Muscle layer of duodenum (tissue), 2 donors: ENCODE measurements around the gene GPR148.

ENCODE experiments used
- H3K27ac ChIP-seq: one replicate; pipeline ENCODE4 v1.7.0; 2013; ENCODE audit warnings: mild to moderate bottlenecking, low read length
- H3K27me3 ChIP-seq: one replicate; pipeline ENCODE4 v1.7.0; 2013; ENCODE audit warnings: low read depth, mild to moderate bottlenecking, control low read depth, low read length
- H3K36me3 ChIP-seq, 2 donors: one replicate each; pipeline ENCODE4 v1.7.0; 2013; ENCODE audit warnings: low read length in 2 of 2, control low read depth in 1 of 2, mild to moderate bottlenecking in 1 of 2; ENCODE audit not compliant: insufficient read depth in 2 of 2, control insufficient read depth in 1 of 2
- H3K4me1 ChIP-seq, 2 donors: one replicate each; pipeline ENCODE4 v1.7.0; 2013; ENCODE audit warnings: low read length in 2 of 2, mild to moderate bottlenecking in 2 of 2, control low read depth in 1 of 2, moderate library complexity in 1 of 2; ENCODE audit not compliant: insufficient read depth in 2 of 2, control insufficient read depth in 1 of 2
- H3K4me3 ChIP-seq, 2 donors: one replicate each; pipeline ENCODE4 v1.7.0; 2013; ENCODE audit warnings: low read length in 2 of 2, low read depth in 1 of 2, mild to moderate bottlenecking in 1 of 2
- H3K9me3 ChIP-seq, 2 donors: one replicate each; pipeline ENCODE4 v1.7.0; 2013; ENCODE audit warnings: low read length in 2 of 2, control low read depth in 1 of 2, mild to moderate bottlenecking in 1 of 2; ENCODE audit not compliant: control insufficient read depth in 1 of 2
- donor health status: healthy.

The GPR148 gene

DNA sequence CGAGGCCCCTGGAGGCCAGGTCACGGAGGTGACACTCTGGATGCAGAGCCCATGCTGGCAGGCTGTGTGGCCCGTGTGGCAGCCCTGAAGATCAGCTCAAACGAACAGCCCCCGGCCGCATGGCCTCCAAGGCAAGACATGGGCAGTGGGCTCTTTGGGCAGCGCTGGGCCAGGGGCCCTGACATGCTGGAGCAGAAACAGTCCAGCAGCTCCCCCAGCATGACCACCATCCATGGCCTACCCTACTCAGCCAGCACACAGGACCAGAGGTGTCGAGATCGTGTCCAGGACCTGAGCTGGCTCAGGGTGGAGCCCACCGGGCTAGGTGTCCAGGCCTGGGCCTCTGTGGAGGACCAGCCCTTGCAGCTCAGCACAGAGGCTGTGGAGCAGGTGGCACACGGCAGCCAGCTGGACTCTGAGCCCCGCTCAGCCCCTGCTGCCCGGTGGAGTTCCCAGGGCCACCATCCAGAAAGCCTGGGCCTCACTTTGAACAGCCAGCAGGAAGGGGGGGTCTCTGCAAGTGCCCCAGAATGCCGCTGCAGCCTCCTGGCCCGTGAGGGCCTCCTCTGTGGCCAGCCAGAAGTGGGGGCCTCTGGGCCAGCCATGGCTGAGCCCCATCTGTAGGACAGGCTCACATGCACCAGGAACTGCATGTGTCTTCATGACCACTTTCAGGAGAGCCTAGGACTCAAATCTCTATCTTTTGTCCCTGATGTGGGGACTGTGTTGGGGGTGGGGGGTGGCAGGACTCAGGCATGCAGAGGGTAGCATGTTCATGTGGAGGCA is 35.4 kb downstream of the GPR148 start:
- no peaks in the 10 kb centered on the region for H3K9me3 ChIP-seq
- no peaks in the 10 kb centered on the region for H3K36me3 ChIP-seq
- H3K4me3 ChIP-seq = no peak overlapping the region
- no peaks in the 10 kb centered on the region for H3K4me1 ChIP-seq
- H3K27me3 ChIP-seq = no peaks in the 10 kb centered on the region
- no peak overlapping the region for H3K27ac ChIP-seq

DNA sequence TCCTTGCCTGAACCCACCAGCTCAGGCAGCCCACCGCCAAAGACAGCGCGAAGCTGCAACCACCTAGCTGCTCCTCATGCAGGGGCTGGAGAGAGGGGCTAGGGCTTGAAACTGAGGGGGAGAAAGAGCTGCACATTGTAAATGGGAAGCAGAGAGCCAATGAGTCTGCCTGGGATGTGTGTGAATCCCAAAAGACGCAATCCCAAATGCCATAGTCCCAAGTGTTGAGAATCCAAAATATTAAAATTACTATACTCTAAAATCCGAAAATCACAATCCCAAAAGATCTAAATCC is 35.9 kb downstream of the GPR148 start:
- no peak overlapping the region for H3K27ac ChIP-seq
- H3K27me3 ChIP-seq = no peaks in the 10 kb centered on the region
- no peaks in the 10 kb centered on the region for H3K36me3 ChIP-seq
- H3K4me3 ChIP-seq = no peak overlapping the region
- H3K4me1 ChIP-seq = no peaks in the 10 kb centered on the region
- no peaks in the 10 kb centered on the region for H3K9me3 ChIP-seq

DNA sequence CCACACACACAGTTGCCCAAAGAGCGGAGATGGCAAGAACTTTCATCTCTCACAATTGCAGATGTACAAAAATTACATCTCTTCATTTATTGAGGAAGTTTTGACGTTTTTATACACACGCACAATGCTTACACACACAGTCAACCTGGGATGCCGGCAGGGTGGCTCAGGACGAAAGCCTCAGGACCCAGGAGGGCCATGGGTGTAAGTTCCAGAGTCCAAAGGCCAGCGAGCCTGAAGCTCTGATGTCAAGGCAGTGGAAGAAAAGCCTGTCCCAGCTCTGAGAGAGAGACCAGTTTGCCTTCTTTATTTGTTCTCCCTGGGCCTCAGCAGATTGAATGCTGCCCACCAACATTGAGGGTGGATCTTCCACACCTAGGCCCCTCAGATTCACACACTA is 36.6 kb downstream of the GPR148 start:
- no peaks in the 10 kb centered on the region for H3K4me1 ChIP-seq
- H3K27ac ChIP-seq = no peak overlapping the region
- H3K36me3 ChIP-seq = no peaks in the 10 kb centered on the region
- H3K9me3 ChIP-seq = no peaks in the 10 kb centered on the region
- no peaks in the 10 kb centered on the region for H3K27me3 ChIP-seq
- H3K4me3 ChIP-seq = no peak overlapping the region

DNA sequence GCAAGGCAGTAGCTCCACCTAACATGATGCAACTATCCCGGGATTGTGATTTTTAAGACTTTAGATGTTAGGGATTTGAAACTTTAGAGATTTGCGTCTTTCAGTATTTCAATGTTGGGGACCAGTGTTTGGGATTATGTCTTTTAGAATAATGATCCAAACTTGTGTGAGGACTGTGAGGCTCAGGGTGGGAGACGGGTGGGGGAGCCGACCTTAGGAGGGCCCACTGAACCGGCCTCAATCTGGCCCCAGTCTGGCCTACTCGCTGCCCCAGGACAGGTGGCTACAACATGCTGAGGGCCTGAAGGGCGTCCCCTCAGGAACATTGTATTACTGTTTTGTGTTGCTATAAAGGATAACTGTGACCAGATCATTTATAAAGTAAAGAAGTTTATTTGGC is 37.2 kb downstream of the GPR148 start:
- H3K27me3 ChIP-seq = no peaks in the 10 kb centered on the region
- H3K9me3 ChIP-seq = no peaks in the 10 kb centered on the region
- H3K4me1 ChIP-seq = no peaks in the 10 kb centered on the region
- no peaks in the 10 kb centered on the region for H3K36me3 ChIP-seq
- no peak overlapping the region for H3K4me3 ChIP-seq
- H3K27ac ChIP-seq = no peak overlapping the region

DNA sequence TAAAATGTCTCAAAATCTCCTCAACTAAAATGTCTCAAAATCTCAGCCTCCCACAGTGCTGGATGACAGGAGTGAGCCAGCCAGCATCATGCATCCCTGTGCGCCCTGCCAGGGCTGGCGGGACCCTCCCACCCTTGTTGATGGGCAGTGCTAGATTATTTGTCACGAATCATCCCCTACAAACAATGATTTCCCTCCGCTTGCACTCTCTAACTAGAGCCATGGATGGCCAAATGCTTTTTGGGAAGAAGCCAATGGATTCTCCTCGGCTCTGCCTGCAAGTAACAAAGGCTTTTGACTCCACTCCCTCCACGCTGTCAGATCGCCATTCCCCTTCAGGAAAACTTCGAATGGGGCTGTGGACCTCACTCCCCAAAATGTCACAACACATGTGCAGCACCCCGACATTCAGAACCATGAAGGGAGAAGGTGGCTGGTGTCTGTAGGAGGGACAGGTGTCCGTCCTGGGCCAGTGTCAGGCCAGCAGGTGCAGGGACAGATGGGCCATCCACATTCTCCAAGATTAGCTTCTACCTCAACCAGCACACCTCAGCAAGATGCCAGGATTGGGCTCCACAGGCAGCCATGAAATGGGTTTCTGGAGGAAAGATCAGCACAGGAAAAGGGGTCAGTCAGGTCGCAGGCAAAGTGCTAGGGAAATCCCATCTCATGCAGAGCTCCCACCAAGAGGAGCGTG is 38.0 kb downstream of the GPR148 start:
- H3K9me3 ChIP-seq = no peaks in the 10 kb centered on the region
- H3K27ac ChIP-seq = no peak overlapping the region
- H3K4me1 ChIP-seq = no peaks in the 10 kb centered on the region
- no peak overlapping the region for H3K4me3 ChIP-seq
- H3K27me3 ChIP-seq = no peaks in the 10 kb centered on the region
- H3K36me3 ChIP-seq = no peaks in the 10 kb centered on the region

DNA sequence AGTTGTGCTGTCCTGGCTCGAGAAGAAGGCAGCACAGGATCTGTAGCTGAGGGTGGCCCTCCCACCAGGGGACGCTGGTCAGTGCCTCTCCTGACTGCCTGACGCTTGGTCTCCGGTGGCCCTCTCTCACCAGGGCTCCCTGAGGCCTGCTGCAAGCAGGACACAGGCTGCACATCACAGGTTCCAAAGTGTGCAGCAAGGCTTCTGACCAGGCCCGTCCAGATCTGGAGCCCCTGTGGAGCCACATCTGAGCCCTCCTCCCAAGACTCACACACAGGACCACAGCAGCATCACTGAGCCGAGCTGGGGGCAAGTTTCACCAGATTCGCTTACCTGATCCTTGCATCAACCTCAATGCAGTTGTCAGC is 38.5 kb downstream of the GPR148 start:
- no peaks in the 10 kb centered on the region for H3K4me1 ChIP-seq
- H3K4me3 ChIP-seq = no peak overlapping the region
- no peaks in the 10 kb centered on the region for H3K27me3 ChIP-seq
- no peak overlapping the region for H3K27ac ChIP-seq
- no peaks in the 10 kb centered on the region for H3K9me3 ChIP-seq
- no peaks in the 10 kb centered on the region for H3K36me3 ChIP-seq

DNA sequence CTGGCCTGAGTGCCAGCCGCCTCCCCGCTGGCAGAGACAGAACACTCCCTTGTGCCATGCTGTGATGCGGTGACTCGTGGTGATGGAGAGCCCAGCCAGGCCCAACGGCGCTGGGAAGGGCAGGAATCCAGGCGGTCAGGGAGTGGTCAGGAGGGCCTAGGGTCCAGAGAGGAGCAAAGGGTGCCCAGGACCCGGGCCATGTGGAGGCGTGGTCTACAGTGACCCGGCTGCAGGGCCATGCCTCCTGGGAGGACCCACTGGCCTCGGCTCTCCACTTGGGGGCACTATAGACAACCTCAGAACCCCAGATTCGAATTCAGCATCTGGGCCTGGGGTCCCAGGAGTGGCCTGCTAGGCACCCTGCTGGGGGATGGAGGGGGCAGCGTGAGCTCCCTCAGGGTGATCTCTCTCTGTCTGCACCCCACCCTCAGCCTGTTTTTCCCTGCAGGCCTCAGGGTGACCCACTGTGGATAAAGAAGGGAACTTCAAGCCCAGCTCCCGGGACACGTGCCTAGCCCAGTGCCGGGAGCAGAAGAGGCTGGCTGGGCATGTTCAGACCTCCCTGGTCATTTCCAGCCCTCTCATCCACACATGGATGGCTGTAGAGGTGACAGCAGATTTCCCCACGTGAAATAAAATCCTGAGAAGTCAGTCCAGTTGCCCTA is 39.5 kb downstream of the GPR148 start:
- Histone ChIP-seq H3K27ac (no peak overlapping the region), H3K4me1 (no peaks in the 10 kb centered on the region), H3K4me3 (no peak overlapping the region), H3K36me3 (no peaks in the 10 kb centered on the region), H3K27me3 (no peaks in the 10 kb centered on the region), H3K9me3 (no peaks in the 10 kb centered on the region)

DNA sequence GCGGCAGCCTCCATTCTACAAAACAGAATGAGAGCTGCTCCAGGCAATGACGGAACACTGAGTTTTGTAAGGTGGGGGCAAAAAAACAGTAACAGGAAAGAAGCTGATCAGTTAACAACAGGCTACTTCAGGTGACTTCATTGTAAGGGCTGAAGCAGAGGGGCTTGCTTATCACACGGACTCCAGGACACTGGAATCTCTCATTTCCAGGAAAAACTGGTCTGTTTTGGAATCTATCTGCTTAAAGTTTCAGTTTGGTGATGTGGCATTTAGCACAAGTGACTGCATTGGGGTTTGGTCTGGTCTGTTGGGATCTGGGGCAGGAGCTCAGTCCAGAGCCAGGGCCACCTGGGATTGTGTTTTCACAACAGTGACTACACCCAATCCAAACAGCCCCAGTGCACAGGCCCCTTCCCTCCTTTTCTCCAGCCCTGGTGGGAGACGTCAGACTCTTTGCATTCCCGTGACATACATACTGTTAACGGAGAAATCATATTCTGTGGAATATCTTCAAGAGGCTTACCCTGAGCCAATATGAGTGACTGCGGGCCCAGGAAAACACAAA is 40.6 kb downstream of the GPR148 start:
- Histone ChIP-seq H3K27me3 (no peaks in the 10 kb centered on the region), H3K27ac (no peak overlapping the region), H3K9me3 (no peaks in the 10 kb centered on the region), H3K4me1 (no peaks in the 10 kb centered on the region), H3K4me3 (no peak overlapping the region), H3K36me3 (no peaks in the 10 kb centered on the region)

DNA sequence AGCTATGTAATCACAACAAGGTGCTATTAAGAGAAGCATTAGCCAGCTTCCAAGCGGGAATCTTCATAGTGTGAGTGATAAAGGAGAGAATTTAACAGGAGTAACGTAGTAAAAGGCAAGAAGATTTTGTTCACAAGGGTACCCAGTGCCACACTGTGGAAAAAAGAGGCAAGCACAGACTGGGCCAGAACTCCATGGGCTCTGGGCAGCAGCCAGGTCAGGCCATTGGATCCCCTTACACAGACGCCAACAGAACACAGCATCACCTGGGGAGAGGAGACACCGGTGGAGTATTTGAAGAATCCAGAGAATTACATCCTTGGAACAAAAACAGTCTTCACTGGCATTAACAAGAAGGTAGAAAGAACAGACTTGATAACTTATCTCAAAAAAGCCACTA is 47.7 kb downstream of the GPR148 start:
- Histone ChIP-seq H3K4me3 (no peak overlapping the region), H3K4me1 (no peaks in the 10 kb centered on the region), H3K9me3 (no peaks in the 10 kb centered on the region), H3K27ac (no peak overlapping the region), H3K36me3 (no peaks in the 10 kb centered on the region), H3K27me3 (no peaks in the 10 kb centered on the region)

DNA sequence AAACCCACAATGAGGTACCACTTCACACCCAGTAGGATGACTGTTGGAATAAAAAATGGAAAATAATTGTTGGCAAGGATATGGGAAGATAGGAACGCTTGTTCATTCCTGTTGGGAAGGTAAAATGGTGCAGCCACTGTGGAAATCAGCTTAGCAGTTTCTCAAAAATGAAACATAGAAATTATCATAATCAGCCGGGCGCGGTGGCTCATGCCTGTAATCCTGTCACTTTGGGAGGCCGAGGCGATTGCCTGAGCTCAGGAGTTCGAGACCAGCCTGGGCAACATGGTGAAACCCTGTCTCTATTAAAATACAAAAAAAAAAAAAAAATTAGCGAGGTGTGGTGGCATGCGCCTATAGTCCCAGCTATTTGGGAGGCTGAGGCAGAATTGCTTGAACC is 49.9 kb downstream of the GPR148 start:
- Histone ChIP-seq H3K4me3 (no peak overlapping the region), H3K4me1 (no peaks in the 10 kb centered on the region), H3K27me3 (no peaks in the 10 kb centered on the region), H3K9me3 (no peaks in the 10 kb centered on the region), H3K27ac (no peak overlapping the region), H3K36me3 (no peaks in the 10 kb centered on the region)
